IMR-90 (cell line): ENCODE results near the gene TCHH. TPM values are rescaled to one million over a fixed set of nuclear protein-coding genes. Genes with fewer than 3 reads are reported as not detected.
A peak's percentile ranks its signal among the peaks of the same experiment; 100 is the strongest.

Experiments used
- ATAC-seq: fragments of 200-7000 bp; cut with Tn5 transposase; 2 replicates; pipeline ENCODE4 v1.9.1; 2020; ENCODE audit warnings: low read depth, mild to moderate bottlenecking, moderate library complexity
- BruUV-seq: library from RNA; stranded (reverse); fragments of 400-500 nt; replicated peaks from 2 replicates; lab custom pipeline; 2021; lab: Mats Ljungman, UMichigan
- CTCF ChIA-PET: fragments of 300-600 bp; formaldehyde crosslinking; extraction: SDS; loops from one replicate; lab custom pipeline; 2021; ENCODE audit warnings: antibody characterized with exemption; lab: Yijun Ruan, JAX
- POLR2A ChIA-PET: fragments of 300-600 bp; sonication (Branson Sonifier 250); formaldehyde crosslinking; loops from one replicate; lab custom pipeline; 2022; ENCODE audit warnings: antibody characterized with exemption; ENCODE audit not compliant: unreplicated experiment; lab: Charles Lee
- DNase-seq: peaks from one replicate; pipeline ENCODE4 v3.0.0; 2013
- H2AFZ ChIP-seq: replicated peaks from 2 replicates; pipeline ENCODE3; 2013; ENCODE audit warnings: low read length, mild to moderate bottlenecking; ENCODE audit not compliant: poor library complexity
- H2AK5ac ChIP-seq: 2 replicates; pipeline ENCODE4 v1.6.1; 2013; ENCODE audit warnings: low read depth, low read length, inconsistent platforms
- H2AK9ac ChIP-seq: replicated peaks from 2 replicates; pipeline ENCODE3; 2013; ENCODE audit warnings: mild to moderate bottlenecking, low read depth, low read length, moderate library complexity; ENCODE audit not compliant: poor library complexity
- H2BK120ac ChIP-seq: 2 replicates; pipeline ENCODE4 v1.6.1; 2013; ENCODE audit warnings: low read depth, low read length, inconsistent platforms
- H2BK15ac ChIP-seq: 3 replicates; pipeline ENCODE4 v1.6.1; 2013; ENCODE audit warnings: low read depth, low read length, inconsistent platforms
- H2BK20ac ChIP-seq: 2 replicates; pipeline ENCODE4 v1.6.1; 2013; ENCODE audit warnings: low read depth, mild to moderate bottlenecking, inconsistent platforms, low read length, moderate library complexity
- H2BK5ac ChIP-seq: 2 replicates; pipeline ENCODE4 v1.6.1; 2013; ENCODE audit warnings: mild to moderate bottlenecking, low read depth, low read length, inconsistent platforms; ENCODE audit not compliant: poor library complexity, severe bottlenecking
- H3K14ac ChIP-seq: replicated peaks from 2 replicates; pipeline ENCODE4 v1.6.1; 2013; ENCODE audit warnings: low read depth, low read length, inconsistent platforms
- H3K18ac ChIP-seq: 2 replicates; pipeline ENCODE4 v1.6.1; 2013; ENCODE audit warnings: low read depth, low read length, control low read depth
- H3K23ac ChIP-seq: 2 replicates; pipeline ENCODE4 v1.6.1; 2013; ENCODE audit warnings: low read depth, low read length, inconsistent platforms
- H3K27ac ChIP-seq: 2 replicates; pipeline ENCODE4 v1.5.1; 2013; ENCODE audit warnings: mild to moderate bottlenecking, control low read depth, low read length; ENCODE audit not compliant: insufficient read depth
- H3K27me3 ChIP-seq: 2 replicates; pipeline ENCODE4 v1.6.1; 2013; ENCODE audit warnings: low read length; ENCODE audit not compliant: control insufficient read depth, insufficient read depth
- H3K36me3 ChIP-seq: 2 replicates; pipeline ENCODE4 v1.6.1; 2013; ENCODE audit warnings: low read length, mixed read lengths; ENCODE audit not compliant: control insufficient read depth, insufficient read depth
- H3K4ac ChIP-seq: 2 replicates; pipeline ENCODE4 v1.6.1; 2013; ENCODE audit warnings: low read depth, low read length, inconsistent platforms
- H3K4me1 ChIP-seq: 2 replicates; pipeline ENCODE4 v1.6.1; 2013; ENCODE audit warnings: low read length, mixed read lengths; ENCODE audit not compliant: control insufficient read depth, insufficient read depth
- H3K4me2 ChIP-seq: 2 replicates; pipeline ENCODE4 v1.6.1; 2013; ENCODE audit warnings: low read depth, mild to moderate bottlenecking, control low read depth, low read length, moderate library complexity
- H3K4me3 ChIP-seq: 2 replicates; pipeline ENCODE4 v1.5.1; 2013; ENCODE audit warnings: low read depth, mild to moderate bottlenecking, control low read depth, low read length, moderate library complexity; ENCODE audit not compliant: insufficient read depth
- H3K56ac ChIP-seq: 2 replicates; pipeline ENCODE4 v1.6.1; 2013; ENCODE audit warnings: low read length, inconsistent platforms; ENCODE audit not compliant: insufficient read depth; ENCODE audit errors: extremely low read depth
- H3K79me1 ChIP-seq, 2 experiments: 2 replicates each; pipeline ENCODE4 v1.6.1; 2013; ENCODE audit warnings: low read length in 2 of 2, inconsistent platforms in 1 of 2, low read depth in 1 of 2
- H3K9ac ChIP-seq: 2 replicates; pipeline ENCODE4 v1.6.1; 2013; ENCODE audit warnings: low read depth, low read length, control low read depth
- H3K9me1 ChIP-seq: 2 replicates; pipeline ENCODE4 v1.6.1; 2013; ENCODE audit warnings: low read length, inconsistent platforms; ENCODE audit not compliant: insufficient read depth
- H3K9me3 ChIP-seq: 2 replicates; pipeline ENCODE4 v1.6.1; 2013; ENCODE audit warnings: low read length; ENCODE audit not compliant: control insufficient read depth, insufficient read depth
- H4K20me1 ChIP-seq: 2 replicates; pipeline ENCODE4 v1.6.1; 2013; ENCODE audit warnings: low read length, inconsistent platforms; ENCODE audit not compliant: insufficient read depth
- H4K5ac ChIP-seq: 2 replicates; pipeline ENCODE4 v1.6.1; 2013; ENCODE audit warnings: mild to moderate bottlenecking, low read depth, low read length, control low read depth
- H4K8ac ChIP-seq, 2 experiments: 2 replicates each; pipeline ENCODE4 v1.6.1; 2013; ENCODE audit warnings: low read depth in 2 of 2, low read length in 2 of 2, control low read depth in 1 of 2, inconsistent platforms in 1 of 2
- H4K91ac ChIP-seq: 2 replicates; pipeline ENCODE4 v1.6.1; 2013; ENCODE audit warnings: low read depth, low read length, inconsistent platforms; ENCODE audit not compliant: insufficient read depth
- BHLHE40 ChIP-seq: fragments of 150-350 bp; IDR thresholded peaks from 2 replicates; pipeline ENCODE4 v1.6.1; 2016; ENCODE audit warnings: mild to moderate bottlenecking, low read depth, low read length
- CEBPB ChIP-seq: IDR thresholded peaks from 2 replicates; pipeline ENCODE4 v1.6.1; 2012; ENCODE audit warnings: low read depth, low read length, improper control_type of control experiment
- CHD1 ChIP-seq: IDR thresholded peaks from 2 replicates; pipeline ENCODE4 v1.6.1; 2012; ENCODE audit warnings: low read depth, low read length, improper control_type of control experiment
- FOS ChIP-seq: fragments of 150-350 bp; IDR thresholded peaks from 2 replicates; pipeline ENCODE4 v1.6.1; 2016; ENCODE audit warnings: low read depth, low read length
- MAFK ChIP-seq: IDR thresholded peaks from 2 replicates; pipeline ENCODE4 v1.6.1; 2012; ENCODE audit warnings: low read depth, low read length, improper control_type of control experiment
- MAZ ChIP-seq: IDR thresholded peaks from 2 replicates; pipeline ENCODE4 v1.6.1; 2012; ENCODE audit warnings: low read depth, mild to moderate bottlenecking, low read length, improper control_type of control experiment, moderate library complexity, borderline replicate concordance
- NFE2L2 ChIP-seq: fragments of 150-350 bp; IDR thresholded peaks from 2 replicates; pipeline ENCODE4 v1.6.1; 2016; ENCODE audit warnings: low read depth, mild to moderate bottlenecking, low read length
- POLR2A ChIP-seq: IDR thresholded peaks from 2 replicates; pipeline ENCODE4 v1.6.1; 2012; ENCODE audit warnings: mild to moderate bottlenecking, low read depth, low read length
- RCOR1 ChIP-seq: IDR thresholded peaks from 2 replicates; pipeline ENCODE4 v1.6.1; 2012; ENCODE audit warnings: mild to moderate bottlenecking, low read length, improper control_type of control experiment; ENCODE audit not compliant: insufficient replicate concordance
- RFX5 ChIP-seq: IDR thresholded peaks from 2 replicates; pipeline ENCODE4 v1.8.0; 2012; ENCODE audit warnings: low read depth, mild to moderate bottlenecking, low read length, moderate library complexity
- WGBS, 2 experiments: methylation state at CpG; one replicate each; pipeline versions ENCODE4 v1.1.5 to v1.1.7; 2013; ENCODE audit warnings: missing lambda C conversion rate in 2 of 2; ENCODE audit not compliant: insufficient read length in 1 of 2; ENCODE audit errors: extremely low coverage in 2 of 2; 5-methylcytosine and 5-hydroxymethylcytosine counted together
- dilution Hi-C: fragments of 300-500 bp; cut with HindIII; formaldehyde crosslinking; loops from one replicate; pipeline ENCODE4 v1.14.3; 2018; ENCODE audit warnings: low sequenced_read_pairs; ENCODE audit not compliant: unreplicated experiment
- in situ Hi-C: fragments of 300-500 bp; cut with MboI; formaldehyde crosslinking; loops from 3 replicates; pipeline ENCODE4 v1.14.3; 2019; ENCODE audit warnings: low sequenced_read_pairs, inconsistent platforms, mixed read lengths
- intact Hi-C: fragments of 100-400 bp; cut with micrococcal nuclease; formaldehyde crosslinking; loops from 2 replicates; pipeline ENCODE4 v1.10.0; 2022
- polyA plus RNA-seq, 3 experiments: library from polyadenylated mRNA; depleted of rRNA; stranded (reverse); fragments of >200 nt; gene quantifications; 2 replicates each; pipeline ENCODE4 v1.2.3, GENCODE V29; 2012; ENCODE audit warnings: low replicate concordance in 1 of 3
- total RNA-seq: library from RNA; depleted of rRNA; stranded (reverse); fragments of >200 nt; gene quantifications from 2 replicates; pipeline ENCODE4 v1.2.3, GENCODE V29; 2012
- TF ChIP-seq, protein P1 (sequence below): fragments of 150-350 bp; IDR thresholded peaks from 2 replicates; pipeline ENCODE4 v1.6.1; 2016; ENCODE audit warnings: low read depth, mild to moderate bottlenecking, low read length, moderate library complexity, borderline replicate concordance
- TF ChIP-seq, protein P2 (sequence below): conservative IDR thresholded peaks from 2 replicates; pipeline ENCODE4 v1.5.1; 2012; ENCODE audit warnings: mild to moderate bottlenecking, low read depth, low read length, improper control_type of control experiment
- TF ChIP-seq, protein P3 (sequence below): fragments of 150-350 bp; IDR thresholded peaks from 2 replicates; pipeline ENCODE4 v1.6.1; 2017; ENCODE audit warnings: mild to moderate bottlenecking, antibody characterized with exemption, low read length, low read depth

TCHH gene
- total and polyA plus RNA-seq, 2 of the 4 experiments (the other 2 are of a cell fraction) = not detected

DNA sequence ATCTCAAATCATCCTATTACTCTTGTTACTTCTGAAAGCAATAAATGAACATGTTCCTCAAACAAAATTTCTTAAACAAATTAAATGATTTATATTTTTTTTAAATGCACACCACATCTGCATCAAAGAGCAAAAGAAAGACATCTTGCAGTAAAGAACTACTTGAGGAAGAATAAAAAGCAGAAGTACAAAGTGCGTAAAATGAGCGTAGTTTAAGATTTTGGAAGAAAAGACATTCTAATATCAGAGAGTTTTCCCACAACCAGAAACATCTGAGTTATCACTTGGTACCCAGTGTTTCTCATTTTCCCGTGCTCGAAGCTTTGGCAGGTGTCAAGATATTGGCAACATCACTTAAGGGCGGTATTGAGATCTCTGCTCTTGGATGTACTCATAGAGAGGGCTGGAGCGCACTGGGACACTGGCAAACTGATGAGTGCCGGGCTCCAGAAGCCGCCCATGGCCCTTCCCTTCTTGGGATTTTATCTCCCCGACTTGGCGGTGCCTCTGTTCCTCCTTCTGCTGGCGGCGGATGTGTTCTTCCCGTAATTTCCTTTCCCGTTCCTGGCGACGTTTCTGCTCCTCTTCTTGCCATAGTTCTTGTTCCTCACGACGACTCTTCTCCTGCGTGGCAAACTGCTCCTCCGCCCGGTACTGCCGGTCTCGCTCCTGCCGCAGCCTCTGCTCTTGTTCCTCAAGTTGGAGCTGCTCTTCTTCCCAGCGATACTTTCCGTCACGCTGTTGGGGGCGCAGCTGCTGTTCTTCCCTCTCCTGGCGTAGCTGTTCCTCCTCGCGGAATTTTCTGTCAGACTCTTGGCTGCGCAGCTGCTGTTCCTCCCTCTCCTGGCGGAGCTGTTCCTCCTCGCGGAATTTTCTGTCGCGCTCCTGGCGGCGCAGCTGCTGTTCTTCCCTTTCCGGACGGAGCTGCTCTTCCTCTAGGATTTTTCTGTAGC lies 7.9 kb downstream of the TCHH start:
- Histone ChIP-seq H3K18ac (no peak overlapping the region), H3K4me2 (no peak overlapping the region), H3K56ac (no peak overlapping the region), H2AK5ac (no peak overlapping the region), H3K9me3 (peaks cover 21% of the 10 kb centered on the region), H3K23ac (no peak overlapping the region), H2BK120ac (no peak overlapping the region), H3K27me3 (peaks cover 48% of the 10 kb centered on the region), H4K5ac (no peak overlapping the region), H3K36me3 (no peaks in the 10 kb centered on the region), H4K91ac (no peak overlapping the region), H3K79me1 (no peaks in the 10 kb centered on the region), H2AFZ (peak overlapping the region; percentile 73), H4K20me1 (no peaks in the 10 kb centered on the region; the same call in 1 of the 2 replicates), H3K4me1 (no peaks in the 10 kb centered on the region; the same call in 1 of the 2 replicates), H3K4me3 (no peak overlapping the region), H3K9me1 (no peaks in the 10 kb centered on the region), H2BK5ac (no peak overlapping the region), H4K8ac (no peak overlapping the region), H2BK15ac (no peak overlapping the region), H3K14ac (no peak overlapping the region), H3K9ac (no peak overlapping the region), H2BK20ac (no peak overlapping the region), H2AK9ac (no peak overlapping the region), H3K4ac (no peak overlapping the region), H3K27ac (no peak overlapping the region)
- in situ Hi-C loops = no loop called here
- dilution Hi-C loops = no loop called here
- ATAC-seq (no peak), DNase-seq (no peak)
- intact Hi-C loops = no loop called here
- 10% methylated on average over 31 of the region's 41 CpGs; no CpG with 5 or more reads in 1 of the 2 experiments for WGBS, 2 experiments
- TF ChIP-seq NFE2L2 (no peak), MAFK (no peak), CHD1 (no peak), FOS (no peak), POLR2A (no peak), MAZ (no peak), RCOR1 (no peak), CEBPB (no peak), RFX5 (no peak), BHLHE40 (no peak)
- TF ChIP-seq, protein P1, sequence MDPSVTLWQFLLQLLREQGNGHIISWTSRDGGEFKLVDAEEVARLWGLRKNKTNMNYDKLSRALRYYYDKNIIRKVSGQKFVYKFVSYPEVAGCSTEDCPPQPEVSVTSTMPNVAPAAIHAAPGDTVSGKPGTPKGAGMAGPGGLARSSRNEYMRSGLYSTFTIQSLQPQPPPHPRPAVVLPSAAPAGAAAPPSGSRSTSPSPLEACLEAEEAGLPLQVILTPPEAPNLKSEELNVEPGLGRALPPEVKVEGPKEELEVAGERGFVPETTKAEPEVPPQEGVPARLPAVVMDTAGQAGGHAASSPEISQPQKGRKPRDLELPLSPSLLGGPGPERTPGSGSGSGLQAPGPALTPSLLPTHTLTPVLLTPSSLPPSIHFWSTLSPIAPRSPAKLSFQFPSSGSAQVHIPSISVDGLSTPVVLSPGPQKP = no peak
- TF ChIP-seq, protein P2, sequence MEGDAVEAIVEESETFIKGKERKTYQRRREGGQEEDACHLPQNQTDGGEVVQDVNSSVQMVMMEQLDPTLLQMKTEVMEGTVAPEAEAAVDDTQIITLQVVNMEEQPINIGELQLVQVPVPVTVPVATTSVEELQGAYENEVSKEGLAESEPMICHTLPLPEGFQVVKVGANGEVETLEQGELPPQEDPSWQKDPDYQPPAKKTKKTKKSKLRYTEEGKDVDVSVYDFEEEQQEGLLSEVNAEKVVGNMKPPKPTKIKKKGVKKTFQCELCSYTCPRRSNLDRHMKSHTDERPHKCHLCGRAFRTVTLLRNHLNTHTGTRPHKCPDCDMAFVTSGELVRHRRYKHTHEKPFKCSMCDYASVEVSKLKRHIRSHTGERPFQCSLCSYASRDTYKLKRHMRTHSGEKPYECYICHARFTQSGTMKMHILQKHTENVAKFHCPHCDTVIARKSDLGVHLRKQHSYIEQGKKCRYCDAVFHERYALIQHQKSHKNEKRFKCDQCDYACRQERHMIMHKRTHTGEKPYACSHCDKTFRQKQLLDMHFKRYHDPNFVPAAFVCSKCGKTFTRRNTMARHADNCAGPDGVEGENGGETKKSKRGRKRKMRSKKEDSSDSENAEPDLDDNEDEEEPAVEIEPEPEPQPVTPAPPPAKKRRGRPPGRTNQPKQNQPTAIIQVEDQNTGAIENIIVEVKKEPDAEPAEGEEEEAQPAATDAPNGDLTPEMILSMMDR = no peak
- TF ChIP-seq, protein P3, sequence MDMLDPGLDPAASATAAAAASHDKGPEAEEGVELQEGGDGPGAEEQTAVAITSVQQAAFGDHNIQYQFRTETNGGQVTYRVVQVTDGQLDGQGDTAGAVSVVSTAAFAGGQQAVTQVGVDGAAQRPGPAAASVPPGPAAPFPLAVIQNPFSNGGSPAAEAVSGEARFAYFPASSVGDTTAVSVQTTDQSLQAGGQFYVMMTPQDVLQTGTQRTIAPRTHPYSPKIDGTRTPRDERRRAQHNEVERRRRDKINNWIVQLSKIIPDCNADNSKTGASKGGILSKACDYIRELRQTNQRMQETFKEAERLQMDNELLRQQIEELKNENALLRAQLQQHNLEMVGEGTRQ = no peak
- CTCF ChIA-PET = no interaction called here
- POLR2A ChIA-PET = no interaction called here
- BruUV-seq = no TSS peak
